Measurements from ENCODE around the gene NFE2. TPM values are rescaled to one million over a fixed set of nuclear protein-coding genes. Genes with fewer than 3 reads are reported as not detected.

Gene NFE2
- total and polyA plus RNA-seq, 4 donors = 3.5 to 38.5 (median 7.4) TPM

- Histone ChIP-seq H3K36me3 (ENCODE audit: control insufficient read depth in 4 of 4, insufficient read depth in 4 of 4, low read length in 4 of 4) (peaks cover 0 to 5% (median 0%) of the 10 kb centered on the region in 4 donors), H3K27ac (ENCODE audit: low read depth in 1 of 2, low read length in 1 of 2) (no peak overlapping the region), H3K9ac (ENCODE audit: insufficient read depth in 1 of 2, low read length in 2 of 2) (no peak overlapping the region), H3K9me3 (ENCODE audit: control insufficient read depth in 4 of 4, insufficient read depth in 3 of 4, low read length in 3 of 4) (no peaks in the 10 kb centered on the region), H3K27me3 (ENCODE audit: control insufficient read depth in 3 of 3, insufficient read depth in 3 of 3, low read length in 2 of 3) (no peaks in the 10 kb centered on the region), H3K4me3 (no peak overlapping the region), H3K4me1 (ENCODE audit: control insufficient read depth in 5 of 5, insufficient read depth in 5 of 5, low read length in 5 of 5) (peaks cover 0 to 2% (median 0%) of the 10 kb centered on the region in 5 donors)
- TF ChIP-seq CTCF (IDR thresholded peaks at IDR 0.05; ENCODE audit: control extremely low read depth, extremely low read depth) = no peak
- no peak for ATAC-seq (ENCODE audit: insufficient read depth, low FRiP score)
- DNase-seq = no peak
- WGBS, 2 donors = 97 to 98% methylated on average over 7 of the region's 7 CpGs
Measured at GRCh38 chr12:54292931-54293241, 7.9 kb downstream of the NFE2 start.

GRCh38 chr12:54292083-54292930 lies 8.5 kb downstream of the NFE2 start:
- DNase-seq (no peak), ATAC-seq (ENCODE audit: insufficient read depth, low FRiP score) (no peak)
- H3K36me3 ChIP-seq (ENCODE audit: control insufficient read depth in 4 of 4, insufficient read depth in 4 of 4, low read length in 4 of 4) = peaks cover under 1 to 9% (median 4%) of the 10 kb centered on the region in 4 donors
- H3K27me3 ChIP-seq (ENCODE audit: control insufficient read depth in 3 of 3, insufficient read depth in 3 of 3, low read length in 2 of 3) = no peaks in the 10 kb centered on the region
- no peak overlapping the region for H3K4me3 ChIP-seq
- 86 to 92% methylated on average over 30 of the region's 30 CpGs for WGBS, 2 donors
- TF ChIP-seq CTCF (IDR thresholded peaks at IDR 0.05; ENCODE audit: control extremely low read depth, extremely low read depth) = no peak
- H3K27ac ChIP-seq (ENCODE audit: low read depth in 1 of 2, low read length in 1 of 2) = no peak overlapping the region
- H3K9ac ChIP-seq (ENCODE audit: insufficient read depth in 1 of 2, low read length in 2 of 2) = no peak overlapping the region
- H3K4me1 ChIP-seq (ENCODE audit: control insufficient read depth in 5 of 5, insufficient read depth in 5 of 5, low read length in 5 of 5) = peaks cover 0 to 4% (median 0%) of the 10 kb centered on the region in 5 donors
- H3K9me3 ChIP-seq (ENCODE audit: control insufficient read depth in 4 of 4, insufficient read depth in 3 of 4, low read length in 3 of 4) = no peaks in the 10 kb centered on the region

GRCh38 chr12:54287261-54288157 lies 13.3 kb downstream of the NFE2 start:
- H3K27me3 ChIP-seq (ENCODE audit: control insufficient read depth in 3 of 3, insufficient read depth in 3 of 3, low read length in 2 of 3) = no peaks in the 10 kb centered on the region
- TF ChIP-seq CTCF (IDR thresholded peaks at IDR 0.05; ENCODE audit: control extremely low read depth, extremely low read depth) = no peak
- 68 to 70% methylated on average over 8 of the region's 8 CpGs for WGBS, 2 donors
- H3K9me3 ChIP-seq (ENCODE audit: control insufficient read depth in 4 of 4, insufficient read depth in 3 of 4, low read length in 3 of 4) = no peaks in the 10 kb centered on the region
- peaks cover 7 to 25% (median 9%) of the 10 kb centered on the region in 5 donors for H3K4me1 ChIP-seq (ENCODE audit: control insufficient read depth in 5 of 5, insufficient read depth in 5 of 5, low read length in 5 of 5)
- DNase-seq (no peak), ATAC-seq (ENCODE audit: insufficient read depth, low FRiP score) (no peak)
- H3K4me3 ChIP-seq = no peak overlapping the region
- H3K9ac ChIP-seq (ENCODE audit: insufficient read depth in 1 of 2, low read length in 2 of 2) = no peak overlapping the region
- peaks cover 27 to 42% (median 38%) of the 10 kb centered on the region in 4 donors for H3K36me3 ChIP-seq (ENCODE audit: control insufficient read depth in 4 of 4, insufficient read depth in 4 of 4, low read length in 4 of 4)
- no peak overlapping the region for H3K27ac ChIP-seq (ENCODE audit: low read depth in 1 of 2, low read length in 1 of 2)
